ENCODE results near the gene PTPN2. TPM values are rescaled to one million over a fixed set of nuclear protein-coding genes. Genes with fewer than 3 reads are reported as not detected.
"Not testable (repeated sequence)": the region's sequence is repeated elsewhere in the genome, so short reads cannot be mapped to it uniquely, and the experiment has no call there.

PTPN2 gene
- polyA plus RNA-seq, 3 donors: 27.6 to 32.4 (median 28.3) TPM

DNA sequence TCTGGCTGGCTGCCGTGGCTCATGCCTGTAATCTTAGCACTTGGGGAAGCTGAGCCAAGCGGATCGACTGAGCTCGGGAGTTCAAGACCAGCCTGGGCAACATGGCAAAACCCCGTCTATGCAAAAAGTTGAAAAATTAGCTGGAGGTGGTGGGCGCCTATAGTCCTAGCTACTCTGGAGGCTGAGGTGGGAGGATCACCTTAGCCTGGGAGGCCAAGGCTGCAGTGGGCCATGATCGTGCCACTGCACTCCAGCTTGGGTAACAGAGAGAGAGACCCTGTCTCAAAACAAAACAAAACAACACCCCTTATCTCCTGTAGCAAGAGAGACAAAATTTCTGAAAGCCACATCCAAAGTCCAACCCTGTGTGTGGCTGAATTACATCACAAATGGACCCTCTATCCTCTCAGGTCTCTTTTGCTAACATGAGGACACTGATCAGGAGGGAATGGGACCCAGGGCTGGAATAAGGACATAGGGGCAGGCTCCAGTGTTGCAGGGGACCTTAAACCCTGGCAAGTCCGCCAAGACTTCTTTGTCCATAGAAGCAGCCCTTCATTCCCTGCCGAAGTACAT lies 116.4 kb downstream of the PTPN2 start:
- WGBS, 3 donors: 88 to 93% (median 91%) methylated on average over 9 of the region's 9 CpGs
- no peak overlapping the region for H3K27ac ChIP-seq (ENCODE audit: low read depth, low read length)

GRCh38 chr18:12766986-12767433 lies 117.0 kb downstream of the PTPN2 start:
- H3K27ac ChIP-seq (ENCODE audit: low read depth, low read length): no peak overlapping the region
- WGBS, 3 donors: 31 to 59% (median 49%) methylated on average over 13 of the region's 13 CpGs

- no peak overlapping the region for H3K27ac ChIP-seq (ENCODE audit: low read depth, low read length)
- WGBS, 3 donors: 86 to 87% (median 86%) methylated on average over 11 of the region's 11 CpGs
Observed at GRCh38 chr18:12765586-12765985, 118.5 kb downstream of the PTPN2 start.

DNA sequence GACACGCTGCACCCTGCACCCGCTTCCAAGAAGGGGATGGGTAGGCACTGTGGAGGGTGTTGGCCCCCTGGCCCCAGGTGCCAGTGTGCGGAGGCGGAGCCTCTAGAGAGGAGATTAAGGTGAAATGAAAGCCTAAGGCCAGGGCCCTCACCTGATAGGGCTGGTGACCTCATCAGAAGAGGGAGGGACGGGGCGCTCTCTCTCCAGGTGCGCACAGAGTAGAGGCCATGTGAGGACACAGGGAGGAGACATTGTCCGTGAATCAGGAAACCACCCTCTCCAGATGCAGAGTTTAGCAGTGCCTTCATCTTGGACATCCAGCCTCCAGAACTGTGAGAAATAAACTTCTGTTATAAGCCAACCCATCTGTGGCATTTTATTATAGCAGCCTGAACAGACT lies 118.9 kb downstream of the PTPN2 start:
- 75 to 88% (median 81%) methylated on average over 8 of the region's 8 CpGs for WGBS, 3 donors
- no peak overlapping the region for H3K27ac ChIP-seq (ENCODE audit: low read depth, low read length)

DNA sequence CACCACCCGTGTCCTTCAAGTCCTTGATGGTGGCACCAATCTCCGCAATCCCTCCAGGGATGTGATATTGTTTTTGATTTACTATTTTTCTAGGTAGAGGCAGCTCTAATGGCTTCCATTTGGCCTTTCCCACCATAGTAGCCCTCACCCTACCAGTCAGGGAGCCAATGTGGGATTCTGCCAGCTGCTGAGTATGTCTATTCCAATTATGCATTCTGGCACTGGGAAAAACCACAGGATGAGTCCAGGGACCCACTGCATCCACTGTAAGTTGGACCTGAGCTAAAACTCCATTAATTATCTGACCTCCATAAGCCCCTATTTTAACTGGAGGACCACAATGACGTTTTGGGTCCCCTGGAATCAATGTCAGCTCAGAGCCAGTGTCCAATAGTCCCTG lies 125.5 kb downstream of the PTPN2 start:
- H3K27ac ChIP-seq (ENCODE audit: low read depth, low read length): not testable (repeated sequence)
- 71 to 88% (median 73%) methylated on average over 3 of the region's 3 CpGs for WGBS, 3 donors

GRCh38 chr18:12756619-12757239 lies 127.3 kb downstream of the PTPN2 start:
- WGBS, 3 donors: 85 to 94% (median 92%) methylated on average over 14 of the region's 14 CpGs
- not testable (repeated sequence) for H3K27ac ChIP-seq (ENCODE audit: low read depth, low read length)

DNA sequence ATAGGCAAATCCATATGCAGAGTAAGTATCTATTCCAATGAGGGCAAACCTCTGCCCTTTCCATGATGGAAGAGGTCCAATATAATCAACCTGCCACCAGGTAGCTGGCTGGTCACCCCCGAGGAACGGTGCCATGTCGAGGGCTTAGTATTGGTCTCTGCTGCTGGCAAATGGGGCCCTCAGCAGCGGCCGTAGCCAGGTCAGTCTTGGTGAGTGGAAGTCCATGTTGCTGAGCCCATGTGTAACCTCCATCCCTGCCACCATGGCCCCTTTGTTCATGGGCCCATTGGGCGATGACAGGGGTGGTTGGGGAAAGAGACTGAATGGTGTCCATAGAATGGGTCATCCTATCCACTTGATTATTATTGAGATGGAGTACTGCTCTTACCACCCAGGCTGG lies 128.4 kb downstream of the PTPN2 start:
- H3K27ac ChIP-seq (ENCODE audit: low read depth, low read length): not testable (repeated sequence)
- 94 to 99% (median 96%) methylated on average over 6 of the region's 6 CpGs for WGBS, 3 donors

DNA sequence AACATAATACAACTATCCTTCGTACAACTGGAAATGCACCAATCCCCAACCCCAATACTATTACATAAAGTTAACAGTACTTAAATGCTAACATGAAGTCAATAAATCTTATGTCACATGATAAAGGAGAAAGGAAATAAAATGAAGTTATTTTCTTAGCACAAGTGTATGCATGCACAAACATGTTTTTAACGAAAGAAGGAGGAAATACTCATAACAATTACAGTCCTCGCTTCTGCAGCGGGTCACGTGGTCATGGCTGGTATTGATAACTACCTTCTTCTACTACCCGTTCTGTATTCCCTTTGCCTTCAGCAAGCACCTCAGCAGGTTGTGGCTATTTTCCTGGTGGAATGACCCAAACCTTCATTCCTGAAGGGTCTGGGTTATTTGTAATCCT lies 129.5 kb downstream of the PTPN2 start:
- 78 to 87% (median 85%) methylated on average over 6 of the region's 6 CpGs for WGBS, 3 donors
- no peak overlapping the region for H3K27ac ChIP-seq (ENCODE audit: low read depth, low read length)

- WGBS, 3 donors: 64 to 75% (median 70%) methylated on average over 4 of the region's 4 CpGs
- no peak overlapping the region for H3K27ac ChIP-seq (ENCODE audit: low read depth, low read length)
Observed at GRCh38 chr18:12751891-12752290, 132.1 kb downstream of the PTPN2 start.

- WGBS, 3 donors: 76 to 90% (median 87%) methylated on average over 5 of the region's 5 CpGs
- H3K27ac ChIP-seq (ENCODE audit: low read depth, low read length): no peak overlapping the region
Observed at GRCh38 chr18:12751503-12751884, 132.5 kb downstream of the PTPN2 start.

- no peak overlapping the region for H3K27ac ChIP-seq (ENCODE audit: low read depth, low read length)
- WGBS, 3 donors: 89 to 93% (median 91%) methylated on average over 18 of the region's 18 CpGs
Observed at GRCh38 chr18:12750715-12751502, 133.1 kb downstream of the PTPN2 start.

DNA sequence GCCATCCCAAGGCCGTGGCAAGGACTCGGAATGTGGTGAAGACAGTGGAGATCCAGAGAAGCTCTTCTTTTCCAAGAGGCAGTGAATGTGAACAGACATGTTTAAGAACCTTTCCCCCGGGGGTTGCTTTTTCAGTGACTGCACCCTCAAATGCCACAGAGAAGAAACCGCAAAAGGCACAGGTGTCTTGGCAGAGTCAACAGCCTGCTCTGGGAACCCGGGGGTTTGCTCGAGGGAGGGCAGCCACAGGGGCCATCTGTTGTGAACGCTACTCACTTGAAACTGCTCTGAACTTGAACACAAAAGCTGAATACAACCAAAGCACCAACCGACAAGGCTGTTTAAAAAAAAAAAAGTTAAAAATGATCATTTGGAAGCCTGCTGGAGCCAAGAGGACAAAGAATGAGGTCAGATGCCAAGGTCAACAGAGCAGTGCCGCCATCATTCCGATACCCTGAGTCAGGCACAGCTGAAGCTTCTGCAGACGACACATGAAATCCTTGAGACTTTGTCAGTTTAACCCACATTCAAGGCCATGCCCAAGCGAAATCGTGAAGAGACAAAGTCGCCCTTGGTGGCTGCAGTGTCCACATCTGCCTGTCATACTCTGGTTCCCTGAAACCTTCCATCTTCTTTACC lies 133.8 kb downstream of the PTPN2 start:
- 56 to 82% (median 82%) methylated on average over 14 of the region's 14 CpGs for WGBS, 3 donors
- H3K27ac ChIP-seq (ENCODE audit: low read depth, low read length): no peak overlapping the region

- 74 to 81% (median 78%) methylated on average over 13 of the region's 13 CpGs for WGBS, 3 donors
- H3K27ac ChIP-seq (ENCODE audit: low read depth, low read length): no peak overlapping the region
Observed at GRCh38 chr18:12749121-12749520, 134.9 kb downstream of the PTPN2 start.

DNA sequence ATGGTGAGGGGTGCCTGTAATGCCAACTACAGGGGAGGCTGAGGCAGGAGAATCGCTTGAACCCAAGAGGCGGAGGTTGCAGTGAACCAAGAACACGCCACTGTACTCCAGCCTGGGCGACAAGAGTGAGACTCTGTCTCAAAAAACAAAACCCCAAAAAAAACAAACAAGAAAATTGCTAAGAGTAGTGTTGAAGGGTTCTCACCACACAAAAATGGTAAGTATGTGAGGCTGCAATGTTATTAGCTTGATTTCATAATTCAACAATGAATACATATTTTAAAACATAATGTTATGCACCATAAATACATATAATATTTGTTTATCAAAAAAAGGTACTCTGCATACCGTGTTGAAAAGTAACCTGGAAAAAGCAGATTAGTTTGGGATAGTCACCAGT lies 135.4 kb downstream of the PTPN2 start:
- no peak overlapping the region for H3K27ac ChIP-seq (ENCODE audit: low read depth, low read length)
- WGBS, 3 donors: 82 to 95% (median 93%) methylated on average over 5 of the region's 5 CpGs

DNA sequence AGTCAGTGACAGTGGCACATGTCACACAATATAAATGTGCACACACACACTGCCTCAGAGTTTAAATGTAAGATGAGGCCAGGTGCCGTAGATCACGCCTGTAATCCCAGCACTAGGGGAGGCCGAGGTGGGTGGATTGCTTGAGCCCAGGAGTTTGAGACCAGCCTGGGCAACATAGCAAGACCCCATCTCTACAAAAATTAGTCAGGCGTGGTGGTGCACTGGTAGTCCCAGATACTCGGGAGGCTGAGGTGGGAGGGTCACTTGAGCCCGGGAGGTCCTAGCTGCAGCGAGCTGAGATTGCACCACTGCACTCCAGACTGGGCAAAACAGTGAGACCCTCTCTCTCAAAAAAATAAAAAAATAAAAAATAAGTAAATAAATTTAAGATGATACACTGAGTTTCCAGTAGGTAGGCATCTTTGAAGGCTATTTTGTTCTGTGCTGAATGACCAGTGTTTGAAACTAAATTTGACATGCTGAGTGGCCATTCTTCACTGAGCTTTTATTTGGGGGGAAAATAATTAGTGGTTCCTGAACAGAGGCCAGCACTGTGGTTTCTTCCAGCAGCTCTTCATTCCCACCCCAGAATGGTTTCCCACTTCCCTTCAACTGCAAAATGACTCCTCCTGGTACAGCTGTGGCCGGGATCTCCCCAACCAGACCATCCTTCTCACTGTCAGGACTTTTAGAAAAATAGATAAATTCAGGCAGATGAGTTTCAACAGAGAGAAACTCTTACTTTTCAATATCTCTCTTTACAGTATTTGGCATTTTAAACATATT lies 136.3 kb downstream of the PTPN2 start:
- H3K27ac ChIP-seq (ENCODE audit: low read depth, low read length): no peak overlapping the region
- 84 to 86% (median 85%) methylated on average over 8 of the region's 8 CpGs for WGBS, 3 donors

DNA sequence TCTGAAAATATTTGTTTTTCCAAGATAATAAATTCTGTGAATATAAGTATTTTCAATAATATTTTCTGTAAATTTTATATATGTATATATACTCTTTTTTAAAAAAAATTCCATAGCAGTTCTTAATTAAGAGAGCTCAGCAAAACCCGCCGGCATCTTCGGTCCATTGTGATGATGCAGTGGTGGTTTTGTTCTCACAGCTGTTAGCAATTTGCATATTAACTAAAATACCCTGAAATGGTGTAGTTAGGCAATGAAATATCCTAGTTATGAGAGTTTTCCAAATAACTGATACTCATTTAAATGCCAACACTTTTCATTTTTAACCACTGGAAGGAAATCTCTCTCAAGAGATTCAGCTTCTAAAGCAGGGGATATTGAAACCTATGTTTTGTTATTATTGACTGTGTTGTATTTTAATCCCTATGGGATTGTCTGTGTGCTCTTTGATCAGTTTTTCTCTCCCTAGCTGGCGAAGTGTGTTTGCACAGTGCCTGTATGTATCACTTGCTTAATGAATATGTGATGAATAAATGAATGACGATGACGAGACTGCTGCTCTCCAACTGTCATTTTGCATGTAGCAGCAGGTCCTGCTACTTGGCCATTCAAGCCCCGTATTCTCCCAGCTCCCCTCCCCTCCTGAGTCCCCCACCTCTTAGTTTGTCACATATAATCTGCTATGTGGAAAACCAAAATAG lies 138.8 kb downstream of the PTPN2 start:
- WGBS, 3 donors: 73 to 89% (median 87%) methylated on average over 7 of the region's 7 CpGs
- H3K27ac ChIP-seq (ENCODE audit: low read depth, low read length): no peak overlapping the region

- WGBS, 3 donors: 0 to 4% (median 4%) methylated on average over 2 of the region's 2 CpGs
- H3K27ac ChIP-seq (ENCODE audit: low read depth, low read length): no peak overlapping the region
Observed at GRCh38 chr18:12744103-12744502, 139.9 kb downstream of the PTPN2 start.

GRCh38 chr18:12742453-12742852 lies 141.6 kb downstream of the PTPN2 start:
- H3K27ac ChIP-seq (ENCODE audit: low read depth, low read length): no peak overlapping the region
- WGBS, 3 donors: 73% methylated on average over 5 of the region's 5 CpGs
